Right lobe of liver (tissue), 4 donors: ENCODE results near the gene CCR4.

Experiments used
- POLR2A ChIP-seq: fragments of 450-650 bp; IDR thresholded peaks from one replicate; pipeline ENCODE4 v1.6.1; 2017; ENCODE audit warnings: antibody characterized with exemption, mild to moderate bottlenecking
- TF ChIP-seq, protein P1 (sequence below), 4 donors: fragments of 200-600 bp in 3 of 4; fragments of 450-650 bp in 1 of 4; IDR thresholded peaks; one replicate each; pipeline versions ENCODE4 v1.5.1 to v1.8.0; 2016 to 2022; ENCODE audit warnings: antibody characterized with exemption in 4 of 4, mild to moderate bottlenecking in 2 of 4
- donor health status: DM: no; HTN: no; CAD: no.
- donor health status: DM: no; HTN: no; CAD: no.
- donor health status: DM: no; HTN: yes; CAD: no.

DNA sequence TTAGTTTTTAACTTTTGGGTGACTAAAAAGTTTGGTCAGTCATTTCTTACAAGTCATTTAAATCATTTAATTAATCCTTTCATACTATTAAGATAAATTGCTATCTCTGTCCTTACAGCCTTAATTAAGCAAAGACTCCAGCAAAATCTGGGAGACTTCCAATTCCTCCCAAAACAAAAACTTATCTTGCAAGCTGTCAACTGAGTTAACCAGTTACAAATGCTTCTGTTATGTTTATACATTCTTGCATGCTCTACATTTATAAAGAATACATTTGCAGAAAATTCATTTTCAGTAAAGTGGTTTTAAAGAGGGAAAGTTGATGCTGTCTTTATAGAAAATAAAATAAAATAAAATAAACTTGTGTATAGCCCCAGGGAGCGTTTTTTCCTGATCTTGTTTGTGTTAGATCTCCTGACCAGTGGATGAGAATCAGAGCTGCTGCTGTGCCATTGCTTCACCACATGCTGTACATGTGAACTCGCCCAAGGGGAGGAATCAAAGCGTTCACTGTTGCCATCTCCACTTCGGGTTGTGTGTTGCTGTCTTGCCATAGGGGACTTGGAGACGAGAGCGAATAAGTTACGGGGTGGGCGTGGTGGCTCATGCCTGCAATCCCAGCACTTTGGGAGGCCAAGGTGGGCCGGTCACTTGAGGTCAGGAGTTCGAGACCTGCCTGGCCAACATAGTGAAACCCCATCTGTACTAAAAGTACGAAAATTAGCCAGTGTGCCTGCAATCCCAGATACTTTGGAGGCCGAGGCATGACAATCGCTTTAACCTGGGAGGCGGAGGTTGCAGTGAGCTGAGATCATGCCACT lies 5.5 kb downstream of the CCR4 start:
- TF ChIP-seq, protein P1, sequence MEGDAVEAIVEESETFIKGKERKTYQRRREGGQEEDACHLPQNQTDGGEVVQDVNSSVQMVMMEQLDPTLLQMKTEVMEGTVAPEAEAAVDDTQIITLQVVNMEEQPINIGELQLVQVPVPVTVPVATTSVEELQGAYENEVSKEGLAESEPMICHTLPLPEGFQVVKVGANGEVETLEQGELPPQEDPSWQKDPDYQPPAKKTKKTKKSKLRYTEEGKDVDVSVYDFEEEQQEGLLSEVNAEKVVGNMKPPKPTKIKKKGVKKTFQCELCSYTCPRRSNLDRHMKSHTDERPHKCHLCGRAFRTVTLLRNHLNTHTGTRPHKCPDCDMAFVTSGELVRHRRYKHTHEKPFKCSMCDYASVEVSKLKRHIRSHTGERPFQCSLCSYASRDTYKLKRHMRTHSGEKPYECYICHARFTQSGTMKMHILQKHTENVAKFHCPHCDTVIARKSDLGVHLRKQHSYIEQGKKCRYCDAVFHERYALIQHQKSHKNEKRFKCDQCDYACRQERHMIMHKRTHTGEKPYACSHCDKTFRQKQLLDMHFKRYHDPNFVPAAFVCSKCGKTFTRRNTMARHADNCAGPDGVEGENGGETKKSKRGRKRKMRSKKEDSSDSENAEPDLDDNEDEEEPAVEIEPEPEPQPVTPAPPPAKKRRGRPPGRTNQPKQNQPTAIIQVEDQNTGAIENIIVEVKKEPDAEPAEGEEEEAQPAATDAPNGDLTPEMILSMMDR (IDR thresholded peaks at IDR 0.05), result no peak
- TF ChIP-seq POLR2A, result no peak
